Right ventricle myocardium superior (tissue), 1 donor: ENCODE measurements around the gene GPN2. TPM values are rescaled to one million over a fixed set of nuclear protein-coding genes. Genes with fewer than 3 reads are reported as not detected.
"Not testable (repeated sequence)": the region's sequence is repeated elsewhere in the genome, so short reads cannot be mapped to it uniquely, and the experiment has no call there.

Source experiments
- ATAC-seq: fragments of 200-7000 bp; cut with Tn5 transposase; one replicate; pipeline ENCODE4 v1.9.1; 2020; ENCODE audit warnings: mild to moderate bottlenecking; ENCODE audit not compliant: poor library complexity
- DNase-seq: peaks from one replicate; pipeline ENCODE4 v3.0.0-alpha.2; 2020
- intact Hi-C: fragments of 100-400 bp; cut with DNase I; formaldehyde crosslinking; loops from one replicate; pipeline ENCODE4 v1.11.2; 2022
- total RNA-seq: library from RNA; stranded (reverse); fragmentation: NEBNext Ultra II Directional; extraction: Animal tissue kit (Norgen Biotek cat#: 25700); gene quantifications from one replicate; pipeline ENCODE4 v1.2.1, GENCODE V29; 2021
- donor health status: DM: no; HTN: yes; CAD: no; lungs with severe emphysema.

GPN2 gene
- total RNA-seq, 1 donor from 2014 or later: 15.7 TPM

DNA sequence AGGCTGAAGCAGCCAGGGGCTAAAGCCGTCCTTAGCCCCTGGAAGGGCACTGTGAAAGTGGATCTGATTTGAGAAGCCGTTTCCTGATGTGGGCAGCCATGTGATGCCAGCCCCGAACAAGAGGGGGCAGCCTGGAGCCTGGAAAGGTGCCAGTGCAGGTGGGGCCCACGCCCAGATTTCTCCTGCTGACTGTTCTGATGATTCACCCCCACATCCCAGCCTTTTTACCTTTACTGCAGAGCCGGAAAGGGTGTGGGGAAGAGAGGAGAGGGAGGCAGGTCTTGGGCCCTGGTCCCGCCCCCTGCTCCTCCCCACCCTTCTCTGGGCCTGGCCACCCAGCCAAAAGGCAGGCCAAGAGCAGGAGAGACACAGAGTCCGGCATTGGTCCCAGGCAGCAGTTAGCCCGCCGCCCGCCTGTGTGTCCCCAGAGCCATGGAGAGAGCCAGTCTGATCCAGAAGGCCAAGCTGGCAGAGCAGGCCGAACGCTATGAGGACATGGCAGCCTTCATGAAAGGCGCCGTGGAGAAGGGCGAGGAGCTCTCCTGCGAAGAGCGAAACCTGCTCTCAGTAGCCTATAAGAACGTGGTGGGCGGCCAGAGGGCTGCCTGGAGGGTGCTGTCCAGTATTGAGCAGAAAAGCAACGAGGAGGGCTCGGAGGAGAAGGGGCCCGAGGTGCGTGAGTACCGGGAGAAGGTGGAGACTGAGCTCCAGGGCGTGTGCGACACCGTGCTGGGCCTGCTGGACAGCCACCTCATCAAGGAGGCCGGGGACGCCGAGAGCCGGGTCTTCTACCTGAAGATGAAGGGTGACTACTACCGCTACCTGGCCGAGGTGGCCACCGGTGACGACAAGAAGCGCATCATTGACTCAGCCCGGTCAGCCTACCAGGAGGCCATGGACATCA lies 27.1 kb downstream of the GPN2 start, which contains the start of gene SFN:
Gene SFN (plus strand): TSS at position 369 of the 904 bp plus-strand sequence. CDS start 64 bp downstream, at position 433.
- ATAC-seq: no peak
- DNase-seq: no peak
- intact Hi-C loops: no loop called here

DNA sequence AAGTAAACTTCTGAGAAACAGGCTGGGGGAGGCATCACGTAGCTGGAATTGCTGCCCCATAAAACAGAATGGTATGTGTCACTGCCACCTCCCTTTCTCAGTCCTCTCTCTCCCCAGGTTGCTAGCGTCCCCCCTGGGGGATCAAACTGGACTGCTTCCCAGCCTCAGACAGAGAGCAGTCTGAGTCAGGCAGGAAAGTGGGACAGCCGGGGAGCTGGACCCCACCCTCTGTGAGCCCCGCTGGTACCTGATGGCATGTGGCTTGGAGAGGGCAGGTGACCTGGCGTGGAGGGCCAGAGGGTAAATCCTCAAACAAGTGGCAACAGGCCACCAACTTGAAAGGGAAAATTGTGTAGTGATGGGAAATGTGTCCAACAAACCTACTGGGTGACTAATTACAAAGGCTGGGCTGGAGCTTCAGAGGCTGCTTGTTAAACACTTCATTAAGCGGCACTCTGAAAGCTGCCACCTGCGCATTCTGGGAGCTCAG lies 28.1 kb downstream of the GPN2 start:
- DNase-seq (no peak), ATAC-seq (no peak)
- intact Hi-C loops: no loop called here

DNA sequence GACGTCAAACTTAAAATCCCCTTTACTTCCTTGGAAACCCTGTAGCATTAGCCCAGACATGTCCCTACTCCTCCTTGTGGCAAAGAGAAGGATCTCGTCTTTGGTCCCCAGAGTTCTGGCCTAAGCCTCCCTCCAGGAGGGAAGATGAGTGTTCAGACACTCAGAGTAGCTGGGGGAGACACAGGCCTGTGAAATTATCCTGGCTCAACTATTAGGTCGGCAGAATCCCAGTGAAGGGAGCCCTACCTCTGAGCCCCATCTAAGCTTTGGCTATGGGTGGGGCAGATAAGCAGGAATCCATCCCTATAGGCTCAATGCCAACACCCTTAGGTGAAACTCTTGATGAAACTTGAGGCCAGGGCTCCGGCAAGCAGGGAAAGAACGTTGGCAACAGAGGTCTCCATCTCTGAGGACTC lies 28.8 kb downstream of the GPN2 start:
- no peak for ATAC-seq
- intact Hi-C loops: no loop called here
- DNase-seq: no peak

DNA sequence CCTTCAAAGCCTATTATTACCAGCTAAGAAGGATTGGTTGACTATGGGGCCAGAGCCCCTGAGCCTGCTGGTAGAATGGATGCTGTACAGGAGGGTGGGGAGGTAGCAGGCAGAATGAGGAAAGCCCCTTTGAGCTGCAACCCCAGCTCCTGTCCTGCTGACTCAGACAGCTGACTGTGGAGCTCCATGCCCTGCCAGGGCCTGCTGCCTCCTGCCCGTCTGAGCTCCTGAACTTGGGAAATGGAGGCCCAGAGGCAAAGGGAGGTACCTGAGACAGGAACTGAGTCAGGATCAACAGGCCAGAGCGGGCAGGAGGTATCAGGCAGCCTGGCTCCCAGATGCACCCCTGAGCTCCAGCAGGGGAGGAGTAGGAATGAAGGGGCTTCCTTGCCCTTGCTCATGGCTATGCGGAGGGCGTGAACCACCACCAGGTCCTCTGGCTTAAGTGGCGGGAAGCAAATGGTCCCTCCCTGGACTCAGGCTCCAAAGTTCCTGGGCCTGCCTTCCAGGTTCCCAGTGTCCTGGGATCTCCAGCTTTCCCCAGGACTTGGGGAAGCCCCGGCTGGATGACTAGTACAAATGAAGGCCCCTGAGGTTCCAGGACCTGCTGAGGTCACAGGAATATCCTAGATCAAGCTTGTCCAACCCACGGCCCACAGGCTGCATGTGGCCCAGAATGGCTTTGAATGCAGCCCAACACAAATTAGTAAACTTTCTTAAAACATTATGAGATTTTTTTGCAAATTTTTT lies 31.0 kb downstream of the GPN2 start:
- intact Hi-C loops: no loop called here
- ATAC-seq (no peak), DNase-seq (no peak)

DNA sequence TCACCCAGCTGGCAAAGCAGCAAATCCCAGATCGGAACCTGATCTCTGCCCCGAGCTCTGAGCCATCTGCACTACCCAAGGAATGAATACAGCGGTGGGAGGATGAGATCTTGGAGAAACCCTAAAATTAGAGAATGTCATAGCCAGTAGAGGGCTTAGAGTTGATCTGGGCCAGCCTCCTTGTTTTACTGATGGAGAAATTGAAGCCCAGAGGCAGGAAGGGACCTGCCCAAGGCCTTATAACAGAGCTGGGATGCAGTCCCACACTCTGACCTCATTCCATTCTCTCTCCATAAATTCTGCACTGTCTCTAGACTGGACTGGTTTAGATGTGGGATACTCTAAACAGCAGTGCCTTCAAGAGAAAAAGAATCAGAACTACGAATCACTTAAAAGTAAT lies 31.9 kb downstream of the GPN2 start:
- intact Hi-C loops: no loop called here
- no peak for DNase-seq
- no peak for ATAC-seq

DNA sequence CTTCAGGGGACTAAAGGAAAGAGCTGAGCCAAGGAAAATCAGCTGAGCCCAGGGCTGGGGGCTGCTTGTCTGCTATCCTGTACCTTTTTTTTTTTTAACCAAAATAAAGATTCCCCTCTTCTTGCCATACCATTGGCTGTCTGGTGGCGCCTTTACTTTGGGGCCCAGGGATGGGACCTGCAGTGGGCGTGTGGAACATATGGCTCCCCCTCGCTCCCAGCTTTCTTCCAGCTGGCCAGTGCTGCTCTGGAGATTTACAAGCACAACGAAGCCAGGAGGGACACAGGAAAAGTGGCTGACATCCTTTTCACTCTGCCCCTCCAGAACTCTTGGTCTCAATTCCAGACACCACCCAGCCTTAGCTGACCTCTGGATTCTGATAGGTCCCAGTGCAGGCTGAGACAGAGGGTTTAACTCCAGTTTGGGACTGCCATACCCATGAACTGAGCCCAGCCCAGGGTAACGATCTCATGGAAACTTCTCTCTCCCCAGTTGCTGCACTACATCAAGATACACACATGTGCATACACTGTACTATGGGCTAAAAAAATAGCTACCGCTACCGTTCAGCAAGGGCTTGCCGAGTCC lies 32.5 kb downstream of the GPN2 start:
- ATAC-seq (no peak), DNase-seq (no peak)
- intact Hi-C loops: no loop called here

DNA sequence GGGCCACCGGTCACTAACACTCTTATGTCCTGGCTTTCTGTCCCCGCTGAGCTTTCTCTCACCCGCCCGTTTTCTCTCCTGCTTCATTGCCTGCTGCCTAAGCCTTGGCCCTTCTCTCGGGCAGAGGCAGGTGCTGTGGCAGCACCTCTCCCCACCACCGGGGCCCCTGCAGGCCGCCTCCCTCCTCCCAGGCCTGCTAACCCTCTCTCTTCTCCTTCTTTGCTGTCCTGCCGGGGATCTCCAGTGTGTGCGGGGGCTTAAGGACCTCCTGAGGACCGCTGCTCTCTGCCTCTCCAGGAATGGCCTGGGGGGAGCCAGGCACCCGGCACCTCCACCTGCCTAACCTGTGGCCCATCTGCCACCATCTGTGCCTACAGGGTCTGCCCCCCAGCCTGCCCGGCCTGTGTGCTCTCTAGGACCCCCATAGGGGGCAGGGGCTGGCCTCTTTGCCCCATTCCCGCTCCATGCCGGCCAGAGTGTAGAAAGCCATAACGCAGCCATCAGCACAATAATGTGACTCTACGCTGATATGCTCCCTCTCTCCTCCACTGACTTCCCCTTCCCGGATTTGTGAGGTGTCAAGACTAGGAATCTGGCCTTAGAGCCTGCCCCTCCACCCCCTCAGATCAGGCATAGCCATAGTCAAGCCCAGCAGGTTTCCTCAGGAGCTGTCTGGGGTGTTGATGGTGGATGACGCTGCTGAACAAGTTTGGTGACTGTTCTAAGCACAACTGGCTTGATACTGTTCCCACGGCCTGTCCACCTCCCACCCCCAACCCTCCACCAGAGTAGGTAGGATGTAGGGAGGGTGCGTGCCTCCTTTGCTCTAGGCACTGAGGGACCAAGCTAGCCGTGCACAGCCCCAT lies 33.2 kb downstream of the GPN2 start:
- DNase-seq (no peak), ATAC-seq (no peak)
- intact Hi-C loops: no loop called here

DNA sequence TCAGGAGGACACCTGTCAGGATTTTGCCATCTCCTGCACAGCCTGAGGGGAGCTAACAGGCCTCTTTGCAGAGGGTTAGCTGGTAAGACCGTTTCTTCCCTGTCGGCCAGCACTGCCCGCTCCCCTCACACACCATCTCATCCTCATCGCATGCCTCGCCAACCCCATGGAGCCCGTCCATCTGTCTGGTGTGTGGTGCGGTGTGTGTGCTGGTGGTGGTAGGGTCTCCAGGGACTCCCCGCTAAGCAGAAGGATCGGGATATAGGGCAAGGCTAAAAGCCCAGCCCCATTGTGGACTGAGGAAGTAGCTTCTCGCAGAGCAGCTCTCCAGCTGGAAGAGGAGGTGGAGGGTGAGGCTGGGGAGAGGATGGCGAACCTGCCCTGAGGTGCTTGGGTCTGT lies 33.9 kb downstream of the GPN2 start:
- intact Hi-C loops: no loop called here
- ATAC-seq (no peak), DNase-seq (no peak)

GRCh38 chr1:26855636-26856035 lies 34.4 kb downstream of the GPN2 start:
- ATAC-seq (no peak), DNase-seq (no peak)
- intact Hi-C loops: no loop called here

DNA sequence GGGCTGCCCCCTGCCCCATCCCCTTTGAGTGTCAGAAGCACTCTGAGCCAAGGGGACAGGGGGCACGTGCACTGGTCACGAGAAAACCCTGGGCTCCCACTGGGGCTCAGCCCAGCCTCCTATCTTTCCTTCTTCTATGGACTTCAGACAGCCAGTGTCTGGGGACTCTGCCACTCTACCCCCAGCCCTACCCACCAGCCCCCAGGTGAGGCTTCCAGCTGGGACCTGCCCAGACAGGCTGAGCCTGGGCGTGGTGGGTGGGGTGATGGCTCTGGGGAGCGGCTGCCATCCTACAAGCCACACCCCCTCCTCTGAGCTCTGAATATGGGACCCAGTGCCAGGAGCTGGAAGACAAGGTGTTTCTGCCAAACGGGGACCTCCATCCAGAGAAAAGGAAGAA lies 35.2 kb downstream of the GPN2 start:
- DNase-seq (no peak), ATAC-seq (no peak)
- intact Hi-C loops: no loop called here

DNA sequence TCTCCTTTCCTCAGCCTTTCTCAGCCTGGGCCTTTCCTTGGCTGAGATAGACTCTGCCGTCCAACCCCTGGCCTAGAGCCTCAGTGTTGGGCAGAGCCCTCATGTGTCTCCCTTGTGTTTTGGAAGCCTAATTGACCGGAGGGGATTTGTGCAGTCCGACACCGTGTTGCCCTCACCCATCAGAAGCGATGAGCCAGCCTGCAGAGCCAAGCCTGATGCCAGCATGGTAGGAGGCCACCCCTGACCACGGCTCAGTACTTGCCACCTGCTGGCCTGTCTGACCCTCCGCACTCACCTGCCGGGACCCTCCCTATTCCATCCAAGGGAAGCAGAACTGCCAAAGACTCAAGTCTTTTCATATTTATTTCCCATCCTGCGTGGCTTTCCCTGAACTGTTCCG lies 36.5 kb downstream of the GPN2 start:
- no peak for ATAC-seq
- intact Hi-C loops: loop anchor here (1.0 kb wide), 1 partner anchor 25 kb away; no protein-coding TSS in a partner anchor
- DNase-seq: no peak

- DNase-seq (peak; percentile 86), ATAC-seq (peak; percentile 82)
- intact Hi-C loops: loop anchor here (1.0 kb wide), 1 partner anchor 25 kb away; no protein-coding TSS in a partner anchor
Measured at GRCh38 chr1:26853156-26853555, 36.9 kb downstream of the GPN2 start.

GRCh38 chr1:26852701-26853100 lies 37.4 kb downstream of the GPN2 start:
- intact Hi-C loops: loop anchor here (1.0 kb wide), 1 partner anchor 26 kb away; no protein-coding TSS in a partner anchor
- ATAC-seq: no peak

DNA sequence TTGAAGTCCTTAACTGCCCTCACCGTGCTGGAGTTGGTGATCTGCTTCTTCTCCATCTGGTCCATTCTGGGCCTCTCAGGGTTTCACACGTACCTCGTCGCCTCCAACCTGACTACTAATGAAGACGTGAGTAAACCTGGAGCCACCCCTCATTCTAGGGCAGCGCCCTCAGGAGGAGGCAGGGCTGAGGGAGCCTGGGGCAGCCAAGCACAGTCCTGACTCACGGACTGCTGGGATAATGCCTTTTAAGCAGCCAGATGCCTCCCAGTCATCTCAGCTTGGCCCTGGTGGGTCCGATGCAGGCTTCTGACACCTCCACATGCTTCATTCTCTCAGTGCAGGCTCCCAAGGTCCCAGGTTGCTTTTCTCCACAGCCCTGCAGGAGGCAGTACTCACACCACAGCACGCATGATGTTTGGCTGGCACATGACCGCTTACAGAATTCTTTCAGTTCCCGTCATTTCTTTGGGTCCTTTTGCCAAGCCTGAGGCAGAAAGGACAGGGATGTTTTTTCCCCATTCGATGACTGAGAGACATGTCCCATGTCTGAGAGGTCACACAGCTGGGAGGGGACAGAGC lies 38.9 kb downstream of the GPN2 start:
- DNase-seq (no peak), ATAC-seq (no peak)
- intact Hi-C loops: no loop called here

More at GRCh38 chr1:26852701-26853100, 37.4 kb downstream of the GPN2 start:
- DNase-seq: no peak

DNA sequence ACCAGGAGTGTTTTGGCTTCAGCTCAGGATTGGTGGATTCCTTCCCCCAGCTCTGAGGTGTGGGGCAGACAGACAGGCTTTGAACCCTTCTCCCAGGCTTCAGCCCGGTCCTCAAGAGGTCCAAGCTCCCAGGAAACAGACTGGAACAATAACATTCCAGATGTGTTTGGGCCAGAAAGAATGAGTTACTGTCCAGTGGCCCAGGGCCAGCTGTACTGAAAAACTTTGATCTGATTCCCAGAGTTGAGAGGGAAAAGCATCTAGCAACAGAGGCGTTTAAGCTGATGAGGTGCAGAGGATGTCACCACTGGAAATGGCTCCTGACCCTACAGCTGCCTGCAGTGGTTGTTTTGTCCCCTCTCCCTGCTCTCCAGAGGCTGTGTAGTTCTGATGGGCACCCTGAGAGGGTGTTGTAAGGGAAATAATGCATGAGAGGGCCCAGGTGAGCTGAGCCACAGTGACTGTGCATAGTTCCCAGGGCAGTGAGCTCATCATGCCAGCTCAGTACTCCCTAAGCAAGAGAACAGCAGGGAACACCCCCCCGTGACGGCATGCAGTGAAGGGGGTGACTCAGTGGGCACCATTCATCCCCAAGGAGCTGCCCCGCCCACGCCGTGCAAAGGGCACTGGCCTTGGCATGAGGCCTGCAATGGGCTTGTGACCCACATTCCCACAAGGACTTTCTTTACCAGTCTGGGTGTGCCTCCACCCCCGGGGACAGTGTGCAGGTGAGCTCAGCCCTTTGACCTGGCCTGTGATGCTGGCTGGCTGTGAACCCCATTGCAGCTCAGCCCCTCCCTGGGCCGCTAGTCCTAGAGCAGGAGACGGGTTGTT lies 40.9 kb downstream of the GPN2 start:
- DNase-seq (no peak), ATAC-seq (no peak)
- intact Hi-C loops: no loop called here

- intact Hi-C loops: no loop called here
- ATAC-seq (no peak), DNase-seq (no peak)
Measured at GRCh38 chr1:26848499-26848898, 41.6 kb downstream of the GPN2 start.

- ATAC-seq, intact Hi-C loops, DNase-seq: not testable (repeated sequence)
Measured at GRCh38 chr1:26847826-26848225, 42.3 kb downstream of the GPN2 start.
